ENCODE measurements around the gene LMNTD1.
"Not testable (repeated sequence)": the region's sequence is repeated elsewhere in the genome, so short reads cannot be mapped to it uniquely, and the experiment has no call there.

- TF ChIP-seq, protein P1, sequence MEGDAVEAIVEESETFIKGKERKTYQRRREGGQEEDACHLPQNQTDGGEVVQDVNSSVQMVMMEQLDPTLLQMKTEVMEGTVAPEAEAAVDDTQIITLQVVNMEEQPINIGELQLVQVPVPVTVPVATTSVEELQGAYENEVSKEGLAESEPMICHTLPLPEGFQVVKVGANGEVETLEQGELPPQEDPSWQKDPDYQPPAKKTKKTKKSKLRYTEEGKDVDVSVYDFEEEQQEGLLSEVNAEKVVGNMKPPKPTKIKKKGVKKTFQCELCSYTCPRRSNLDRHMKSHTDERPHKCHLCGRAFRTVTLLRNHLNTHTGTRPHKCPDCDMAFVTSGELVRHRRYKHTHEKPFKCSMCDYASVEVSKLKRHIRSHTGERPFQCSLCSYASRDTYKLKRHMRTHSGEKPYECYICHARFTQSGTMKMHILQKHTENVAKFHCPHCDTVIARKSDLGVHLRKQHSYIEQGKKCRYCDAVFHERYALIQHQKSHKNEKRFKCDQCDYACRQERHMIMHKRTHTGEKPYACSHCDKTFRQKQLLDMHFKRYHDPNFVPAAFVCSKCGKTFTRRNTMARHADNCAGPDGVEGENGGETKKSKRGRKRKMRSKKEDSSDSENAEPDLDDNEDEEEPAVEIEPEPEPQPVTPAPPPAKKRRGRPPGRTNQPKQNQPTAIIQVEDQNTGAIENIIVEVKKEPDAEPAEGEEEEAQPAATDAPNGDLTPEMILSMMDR (IDR thresholded peaks at IDR 0.05; ENCODE audit: insufficient read depth, low read depth, low read length), result not testable (repeated sequence)
- not testable (repeated sequence) for TF ChIP-seq EZH2 (IDR thresholded peaks at IDR 0.05; ENCODE audit: insufficient read depth, low read length)
Measured at GRCh38 chr12:25488956-25489870, 63.9 kb downstream of the LMNTD1 start.
